Duodenal mucosa (tissue), 2 donors: ENCODE data around the gene CHCHD6.

Experiments
- H3K27ac ChIP-seq: one replicate; pipeline ENCODE4 v1.7.0; 2013; ENCODE audit warnings: low read depth, low read length
- H3K27me3 ChIP-seq, 2 donors: one replicate each; pipeline ENCODE4 v1.7.0; 2013; ENCODE audit warnings: low read length in 2 of 2, control low read depth in 1 of 2; ENCODE audit not compliant: insufficient read depth in 2 of 2, control insufficient read depth in 1 of 2
- H3K36me3 ChIP-seq, 2 donors: one replicate each; pipeline ENCODE4 v1.7.0; 2013; ENCODE audit warnings: low read length in 2 of 2, control low read depth in 1 of 2; ENCODE audit not compliant: insufficient read depth in 2 of 2, control insufficient read depth in 1 of 2
- H3K4me1 ChIP-seq, 2 donors: one replicate each; pipeline ENCODE4 v1.7.0; 2013; ENCODE audit warnings: low read length in 2 of 2, control low read depth in 1 of 2; ENCODE audit not compliant: insufficient read depth in 2 of 2, control insufficient read depth in 1 of 2
- H3K4me3 ChIP-seq, 2 donors: one replicate each; pipeline ENCODE4 v1.7.0; 2013; ENCODE audit warnings: low read length in 2 of 2, low read depth in 1 of 2
- H3K9ac ChIP-seq, 2 donors: one replicate each; pipeline ENCODE4 v1.7.0; 2013; ENCODE audit warnings: low read length in 2 of 2, low read depth in 1 of 2
- H3K9me3 ChIP-seq, 2 donors: one replicate each; pipeline ENCODE4 v1.7.0; 2013; ENCODE audit warnings: low read length in 2 of 2, control low read depth in 1 of 2; ENCODE audit not compliant: control insufficient read depth in 1 of 2

CHCHD6 gene

GRCh38 chr3:126763035-126763434 lies 59.0 kb downstream of the CHCHD6 start:
- Histone ChIP-seq H3K9me3 (no peaks in the 10 kb centered on the region), H3K4me3 (no peak overlapping the region), H3K4me1 (no peaks in the 10 kb centered on the region), H3K27ac (no peak overlapping the region), H3K36me3 (no peaks in the 10 kb centered on the region), H3K9ac (no peak overlapping the region), H3K27me3 (no peaks in the 10 kb centered on the region)

GRCh38 chr3:126765187-126766069 lies 61.4 kb downstream of the CHCHD6 start:
- H3K4me1 ChIP-seq: no peaks in the 10 kb centered on the region
- H3K4me3 ChIP-seq: no peak overlapping the region
- no peaks in the 10 kb centered on the region for H3K27me3 ChIP-seq
- no peaks in the 10 kb centered on the region for H3K36me3 ChIP-seq
- H3K27ac ChIP-seq: no peak overlapping the region
- H3K9ac ChIP-seq: no peak overlapping the region
- H3K9me3 ChIP-seq: no peaks in the 10 kb centered on the region

- H3K27ac ChIP-seq: no peak overlapping the region
- H3K4me3 ChIP-seq: no peak overlapping the region
Observed at GRCh38 chr3:126766653-126767052, 62.6 kb downstream of the CHCHD6 start.

GRCh38 chr3:126768903-126769302 lies 64.9 kb downstream of the CHCHD6 start:
- Histone ChIP-seq H3K9me3 (no peaks in the 10 kb centered on the region), H3K36me3 (no peaks in the 10 kb centered on the region), H3K9ac (no peak overlapping the region), H3K4me3 (no peak overlapping the region), H3K27ac (no peak overlapping the region), H3K4me1 (no peaks in the 10 kb centered on the region), H3K27me3 (no peaks in the 10 kb centered on the region)

More at GRCh38 chr3:126766653-126767052, 62.6 kb downstream of the CHCHD6 start:
- no peaks in the 10 kb centered on the region for H3K27me3 ChIP-seq
- no peaks in the 10 kb centered on the region for H3K4me1 ChIP-seq
- no peak overlapping the region for H3K9ac ChIP-seq
- no peaks in the 10 kb centered on the region for H3K9me3 ChIP-seq
- H3K36me3 ChIP-seq: no peaks in the 10 kb centered on the region

- H3K4me3 ChIP-seq: no peak overlapping the region
- H3K4me1 ChIP-seq: no peaks in the 10 kb centered on the region
- H3K27ac ChIP-seq: no peak overlapping the region
- no peak overlapping the region for H3K9ac ChIP-seq
- no peaks in the 10 kb centered on the region for H3K27me3 ChIP-seq
- no peaks in the 10 kb centered on the region for H3K9me3 ChIP-seq
- no peaks in the 10 kb centered on the region for H3K36me3 ChIP-seq
Observed at GRCh38 chr3:126770096-126770495, 66.1 kb downstream of the CHCHD6 start.

- Histone ChIP-seq H3K9me3 (no peaks in the 10 kb centered on the region), H3K4me3 (no peak overlapping the region), H3K27ac (no peak overlapping the region), H3K36me3 (no peaks in the 10 kb centered on the region), H3K4me1 (no peaks in the 10 kb centered on the region), H3K27me3 (no peaks in the 10 kb centered on the region), H3K9ac (no peak overlapping the region)
Observed at GRCh38 chr3:126773167-126773566, 69.1 kb downstream of the CHCHD6 start.

- Histone ChIP-seq H3K4me1 (no peaks in the 10 kb centered on the region), H3K4me3 (no peak overlapping the region), H3K9me3 (no peaks in the 10 kb centered on the region), H3K27me3 (no peaks in the 10 kb centered on the region), H3K36me3 (no peaks in the 10 kb centered on the region), H3K27ac (no peak overlapping the region), H3K9ac (no peak overlapping the region)
Observed at GRCh38 chr3:126773783-126774182, 69.7 kb downstream of the CHCHD6 start.

GRCh38 chr3:126777366-126777765 lies 73.3 kb downstream of the CHCHD6 start:
- H3K27me3 ChIP-seq: no peaks in the 10 kb centered on the region
- no peak overlapping the region for H3K4me3 ChIP-seq
- H3K27ac ChIP-seq: no peak overlapping the region
- H3K9ac ChIP-seq: no peak overlapping the region
- no peaks in the 10 kb centered on the region for H3K36me3 ChIP-seq
- H3K4me1 ChIP-seq: no peaks in the 10 kb centered on the region
- no peaks in the 10 kb centered on the region for H3K9me3 ChIP-seq

- no peaks in the 10 kb centered on the region for H3K36me3 ChIP-seq
- no peaks in the 10 kb centered on the region for H3K4me1 ChIP-seq
- no peaks in the 10 kb centered on the region for H3K27me3 ChIP-seq
- no peak overlapping the region for H3K4me3 ChIP-seq
- H3K27ac ChIP-seq: no peak overlapping the region
- no peaks in the 10 kb centered on the region for H3K9me3 ChIP-seq
- H3K9ac ChIP-seq: no peak overlapping the region
Observed at GRCh38 chr3:126780666-126781065, 76.6 kb downstream of the CHCHD6 start.

- H3K9me3 ChIP-seq: no peaks in the 10 kb centered on the region
- H3K27ac ChIP-seq: no peak overlapping the region
- H3K4me3 ChIP-seq: no peak overlapping the region
- no peaks in the 10 kb centered on the region for H3K36me3 ChIP-seq
- H3K4me1 ChIP-seq: no peaks in the 10 kb centered on the region
- H3K9ac ChIP-seq: no peak overlapping the region
- no peaks in the 10 kb centered on the region for H3K27me3 ChIP-seq
Observed at GRCh38 chr3:126781406-126781805, 77.4 kb downstream of the CHCHD6 start.
